Neural cell (in vitro differentiated cells): Measurements from ENCODE around the gene METTL1. TPM values are rescaled to one million over a fixed set of nuclear protein-coding genes. Genes with fewer than 3 reads are reported as not detected.
A peak's percentile ranks its signal among the peaks of the same experiment; 100 is the strongest.
"Not testable (repeated sequence)": the region's sequence is repeated elsewhere in the genome, so short reads cannot be mapped to it uniquely, and the experiment has no call there.

ENCODE experiments used
- H2AFZ ChIP-seq: fragments of 200-600, 300-800 bp; sonication (generic), shearing (Covaris generic); 2 replicates; pipeline ENCODE4 v1.6.0; 2014; ENCODE audit warnings: low read depth, mild to moderate bottlenecking, antibody characterized with exemption, low read length, moderate library complexity
- H3F3A ChIP-seq: fragments of 200-600 bp; shearing (Covaris generic); 2 replicates; pipeline ENCODE4 v1.6.1; 2016; ENCODE audit warnings: mild to moderate bottlenecking, moderate library complexity, mixed read lengths, antibody characterized with exemption, low read length; ENCODE audit not compliant: insufficient read depth, poor library complexity, severe bottlenecking
- H3K27ac ChIP-seq: fragments of 200-600, 300-800 bp; sonication (generic), shearing (Covaris generic); 2 replicates; pipeline ENCODE4 v1.5.1; 2014; ENCODE audit warnings: mild to moderate bottlenecking, low read length, moderate library complexity
- H3K27me3 ChIP-seq: fragments of 300-800, 200-600 bp; sonication (generic), shearing (Covaris generic); 2 replicates; pipeline ENCODE4 v1.6.0; 2014; ENCODE audit warnings: mild to moderate bottlenecking, low read depth, low read length, moderate library complexity; ENCODE audit not compliant: insufficient read depth
- H3K36me3 ChIP-seq: fragments of 300-800, 200-600 bp; sonication (generic), shearing (Covaris generic); 2 replicates; pipeline ENCODE4 v1.5.1; 2014; ENCODE audit warnings: mild to moderate bottlenecking, antibody characterized with exemption, low read length, moderate library complexity; ENCODE audit not compliant: insufficient read depth
- H3K4me2 ChIP-seq: fragments of 300-800, 200-600 bp; sonication (generic), shearing (Covaris generic); 2 replicates; pipeline ENCODE4 v1.6.0; 2014; ENCODE audit warnings: mild to moderate bottlenecking, low read length
- H3K4me3 ChIP-seq: fragments of 300-800, 200-600 bp; sonication (generic), shearing (Covaris generic); 2 replicates; pipeline ENCODE4 v1.5.1; 2014; ENCODE audit warnings: mild to moderate bottlenecking, low read length, moderate library complexity
- H3K79me2 ChIP-seq: fragments of 200-600 bp; shearing (Covaris generic); replicated peaks from 2 replicates; pipeline ENCODE4 v1.6.0; 2014; ENCODE audit warnings: mild to moderate bottlenecking, low read length, moderate library complexity; ENCODE audit not compliant: insufficient read depth
- H3K9ac ChIP-seq: fragments of 300-800, 200-600 bp; sonication (generic), shearing (Covaris generic); 2 replicates; pipeline ENCODE4 v1.6.1; 2016; ENCODE audit warnings: mild to moderate bottlenecking, low read length, mixed read lengths
- H3K9me2 ChIP-seq: fragments of 200-600 bp; shearing (Covaris generic); 2 replicates; pipeline ENCODE4 v1.6.1; 2016; ENCODE audit warnings: mild to moderate bottlenecking, low read length, mixed read lengths; ENCODE audit not compliant: insufficient read depth
- H3K9me3 ChIP-seq: fragments of 200-600, 300-800 bp; sonication (generic), shearing (Covaris generic); 2 replicates; pipeline ENCODE4 v1.6.1; 2016; ENCODE audit warnings: mild to moderate bottlenecking, mixed run types, low read length, moderate library complexity, mixed read lengths
- H4K20me1 ChIP-seq: fragments of 200-600 bp; shearing (Covaris generic); 2 replicates; pipeline ENCODE4 v1.6.1; 2016; ENCODE audit warnings: mild to moderate bottlenecking, mixed run types; ENCODE audit not compliant: insufficient read depth
- CTCF ChIP-seq: fragments of 450-650 bp; IDR thresholded peaks from 2 replicates; pipeline ENCODE4 v1.5.1; 2014; ENCODE audit warnings: antibody characterized with exemption, mild to moderate bottlenecking, moderate library complexity; ENCODE audit not compliant: poor library complexity, severe bottlenecking
- EP300 ChIP-seq: fragments of 450-650 bp; conservative IDR thresholded peaks from 2 replicates; pipeline ENCODE4 v1.6.1; 2014; ENCODE audit warnings: antibody characterized with exemption, mild to moderate bottlenecking, moderate library complexity; ENCODE audit not compliant: poor library complexity, severe bottlenecking
- EZH2 ChIP-seq: fragments of 200-600, 300-800 bp; shearing (Covaris generic), sonication (generic); IDR thresholded peaks from 2 replicates; pipeline ENCODE4 v1.6.1; 2014; ENCODE audit warnings: antibody characterized with exemption, low read length, borderline replicate concordance, mild to moderate bottlenecking; ENCODE audit not compliant: insufficient read depth, poor library complexity, severe bottlenecking
- MXI1 ChIP-seq: fragments of 450-650 bp; conservative IDR thresholded peaks from 2 replicates; pipeline ENCODE4 v1.6.1; 2014; ENCODE audit warnings: antibody characterized with exemption, mild to moderate bottlenecking; ENCODE audit not compliant: poor library complexity, severe bottlenecking
- POLR2AphosphoS5 ChIP-seq: IDR thresholded peaks from 2 replicates; pipeline ENCODE4 v1.6.1; 2012
- RAD21 ChIP-seq: fragments of 450-650 bp; conservative IDR thresholded peaks from 2 replicates; pipeline ENCODE4 v1.6.1; 2014; ENCODE audit warnings: antibody characterized with exemption, mild to moderate bottlenecking, moderate library complexity
- REST ChIP-seq: IDR thresholded peaks from 2 replicates; pipeline ENCODE4 v1.6.1; 2012; ENCODE audit warnings: borderline replicate concordance
- SMC3 ChIP-seq: fragments of 450-650 bp; conservative IDR thresholded peaks from 2 replicates; pipeline ENCODE4 v1.6.1; 2014; ENCODE audit warnings: antibody characterized with exemption, mild to moderate bottlenecking, moderate library complexity; ENCODE audit not compliant: poor library complexity
- TAF1 ChIP-seq: IDR thresholded peaks from 2 replicates; pipeline ENCODE4 v1.6.1; 2012; ENCODE audit warnings: low read depth
- polyA minus RNA-seq: library from RNA; depleted of rRNA, polyadenylated mRNA; stranded (reverse); fragments of >200 nt; gene quantifications from 2 replicates; pipeline ENCODE4 v1.2.3, GENCODE V29; 2014
- polyA plus RNA-seq: library from polyadenylated mRNA; depleted of rRNA; stranded (reverse); fragments of >200 nt; gene quantifications from 2 replicates; pipeline ENCODE4 v1.2.3, GENCODE V29; 2014

METTL1 gene
- polyA plus RNA-seq, result 1.9 and 2.0 TPM in 2 replicates
- 0.81 TPM in 1 of 2 replicates, not detected in the other for polyA minus RNA-seq

- H3K4me3 ChIP-seq, result peak within 1 kb of the TSS; percentile 76
- no peaks in the 10 kb centered on the region for H3F3A ChIP-seq
- peak within 1 kb of the TSS; percentile 90 for H2AFZ ChIP-seq
- H3K4me2 ChIP-seq, result peak within 1 kb of the TSS; percentile 79
- H4K20me1 ChIP-seq, result no peaks in the 10 kb centered on the region
- H3K79me2 ChIP-seq, result no peaks in the 10 kb centered on the region
- no peak for TF ChIP-seq RAD21
- TF ChIP-seq EP300, result peak; percentile 53
- TF ChIP-seq REST, result no peak
- peak; percentile 49 for TF ChIP-seq TAF1
- no peak for TF ChIP-seq CTCF
- TF ChIP-seq EZH2, result no peak
- TF ChIP-seq MXI1, result peak; percentile 100
- peak; percentile 69 for TF ChIP-seq POLR2AphosphoS5
- peak; percentile 49 for TF ChIP-seq SMC3
- no peaks in the 10 kb centered on the region for H3K36me3 ChIP-seq
- H3K9me2 ChIP-seq, result no peaks in the 10 kb centered on the region
- H3K9ac ChIP-seq, result peak within 1 kb of the TSS; percentile 70
- no peaks in the 10 kb centered on the region for H3K9me3 ChIP-seq
- H3K27ac ChIP-seq, result peak within 1 kb of the TSS; percentile 57
- H3K27me3 ChIP-seq, result peaks cover 8% of the 10 kb centered on the region
Observed at GRCh38 chr12:57771873-57772428, at the start of gene METTL1. Gene METTL1, minus strand, starts transcription at chr12:57772105. Its CDS starts 22 bp downstream, at chr12:57772083.

GRCh38 chr12:57821015-57821414 is 49.1 kb upstream of the METTL1 start:
- H3K4me3 ChIP-seq, H3K36me3 ChIP-seq, H3K4me2 ChIP-seq, H3K9me2 ChIP-seq, H4K20me1 ChIP-seq, H2AFZ ChIP-seq, H3K9ac ChIP-seq, H3K27ac ChIP-seq, H3K27me3 ChIP-seq, H3F3A ChIP-seq, H3K9me3 ChIP-seq, H3K79me2 ChIP-seq: not testable (repeated sequence)

- H4K20me1 ChIP-seq, H3K36me3 ChIP-seq, H3K9ac ChIP-seq, H3K27ac ChIP-seq, H3K27me3 ChIP-seq, H3K79me2 ChIP-seq, H3K9me2 ChIP-seq, H2AFZ ChIP-seq, H3K9me3 ChIP-seq, H3K4me3 ChIP-seq, H3F3A ChIP-seq, H3K4me2 ChIP-seq: not testable (repeated sequence)
Observed at GRCh38 chr12:57820119-57820518, 48.2 kb upstream of the METTL1 start.

GRCh38 chr12:57817990-57818331 is 46.1 kb upstream of the METTL1 start:
- not testable (repeated sequence) for H3K27ac ChIP-seq, H3K9me2 ChIP-seq, H3K4me3 ChIP-seq, H3F3A ChIP-seq, H3K27me3 ChIP-seq, H2AFZ ChIP-seq, H3K79me2 ChIP-seq, H3K36me3 ChIP-seq, H4K20me1 ChIP-seq, H3K4me2 ChIP-seq, H3K9me3 ChIP-seq, H3K9ac ChIP-seq
